ENCODE results near the gene COL9A1.
A peak's percentile ranks its signal among the peaks of the same experiment; 100 is the strongest.

COL9A1 gene

GRCh38 chr6:70221715-70222438, 81.0 kb downstream of the COL9A1 start:
- Mint-ChIP-seq H3K9me3 (no peaks in the 10 kb centered on the region), H3K27me3 (ENCODE audit: low read depth) (peaks cover 4% of the 10 kb centered on the region), H3K4me3 (no peak overlapping the region), H3K36me3 (ENCODE audit: low read depth) (no peaks in the 10 kb centered on the region), H3K4me1 (peaks cover 5% of the 10 kb centered on the region), H3K27ac (no peak overlapping the region)
- no peak for TF ChIP-seq CTCF (IDR thresholded peaks at IDR 0.05; ENCODE audit: unreplicated experiment in 3 of 3)

- TF ChIP-seq CTCF (IDR thresholded peaks at IDR 0.05; ENCODE audit: unreplicated experiment in 3 of 3): peak; percentile 77 to 94 (median 80)
- Mint-ChIP-seq H3K4me3 (no peak overlapping the region), H3K4me1 (peaks cover 5% of the 10 kb centered on the region)
Measured at GRCh38 chr6:70221025-70221714, 81.7 kb downstream of the COL9A1 start.

GRCh38 chr6:70219943-70220613, 82.8 kb downstream of the COL9A1 start:
- TF ChIP-seq CTCF (IDR thresholded peaks at IDR 0.05; ENCODE audit: unreplicated experiment in 3 of 3): no peak
- Mint-ChIP-seq H3K4me1 (peaks cover 5% of the 10 kb centered on the region), H3K27ac (no peak overlapping the region), H3K4me3 (no peak overlapping the region), H3K36me3 (ENCODE audit: low read depth) (no peaks in the 10 kb centered on the region), H3K9me3 (no peaks in the 10 kb centered on the region), H3K27me3 (ENCODE audit: low read depth) (peaks cover 4% of the 10 kb centered on the region)

More at GRCh38 chr6:70221025-70221714, 81.7 kb downstream of the COL9A1 start:
- Mint-ChIP-seq H3K27ac (no peak overlapping the region), H3K36me3 (ENCODE audit: low read depth) (no peaks in the 10 kb centered on the region), H3K27me3 (ENCODE audit: low read depth) (peaks cover 4% of the 10 kb centered on the region), H3K9me3 (no peaks in the 10 kb centered on the region)

GRCh38 chr6:70216767-70217166, 86.1 kb downstream of the COL9A1 start:
- Mint-ChIP-seq H3K4me1 (peaks cover 5% of the 10 kb centered on the region), H3K27ac (no peak overlapping the region), H3K27me3 (ENCODE audit: low read depth) (no peaks in the 10 kb centered on the region), H3K36me3 (ENCODE audit: low read depth) (no peaks in the 10 kb centered on the region), H3K9me3 (no peaks in the 10 kb centered on the region), H3K4me3 (no peak overlapping the region)
- no peak for TF ChIP-seq CTCF (IDR thresholded peaks at IDR 0.05; ENCODE audit: unreplicated experiment in 3 of 3)

- Mint-ChIP-seq H3K9me3 (no peaks in the 10 kb centered on the region), H3K27ac (no peak overlapping the region), H3K4me3 (no peak overlapping the region), H3K36me3 (ENCODE audit: low read depth) (no peaks in the 10 kb centered on the region), H3K4me1 (no peaks in the 10 kb centered on the region), H3K27me3 (ENCODE audit: low read depth) (no peaks in the 10 kb centered on the region)
- no peak for TF ChIP-seq CTCF (IDR thresholded peaks at IDR 0.05; ENCODE audit: unreplicated experiment in 3 of 3)
Measured at GRCh38 chr6:70215460-70216108, 87.3 kb downstream of the COL9A1 start.
